GM12891 (cell line): Measurements from ENCODE around the gene DEFB110.

Experiments
- PAX5 ChIP-seq: IDR thresholded peaks from 2 replicates; pipeline ENCODE4 v1.6.1; 2011; ENCODE audit warnings: low read length, moderate library complexity, mild to moderate bottlenecking; ENCODE audit not compliant: insufficient read depth, severe bottlenecking
- POLR2A ChIP-seq: IDR thresholded peaks from 2 replicates; pipeline ENCODE4 v1.6.1; 2011; ENCODE audit warnings: low read depth, low read length, control low read depth
- POLR2AphosphoS5 ChIP-seq: IDR thresholded peaks from 2 replicates; pipeline ENCODE4 v1.6.1; 2011; ENCODE audit warnings: low read depth, low read length, control low read depth
- POU2F2 ChIP-seq: IDR thresholded peaks from 2 replicates; pipeline ENCODE4 v1.6.1; 2011; ENCODE audit warnings: low read depth, mild to moderate bottlenecking, control low read depth, low read length, moderate library complexity
- SPI1 ChIP-seq: IDR thresholded peaks from 2 replicates; pipeline ENCODE4 v1.6.1; 2011; ENCODE audit warnings: low read depth, low read length, control low read depth
- TAF1 ChIP-seq: IDR thresholded peaks from 2 replicates; pipeline ENCODE4 v1.6.1; 2011; ENCODE audit warnings: low read depth, low read length, control low read depth

GRCh38 chr6:49980898-49981297 is 40.9 kb downstream of the DEFB110 start:
- no peak for TF ChIP-seq POLR2AphosphoS5
- no peak for TF ChIP-seq POLR2A
- TF ChIP-seq TAF1: no peak
- peak; percentile 82 for TF ChIP-seq SPI1
- peak; percentile 74 for TF ChIP-seq POU2F2
- TF ChIP-seq PAX5: no peak
